ENCODE results near the gene MEX3B.

Gene MEX3B

GRCh38 chr15:82051664-82052063, 5.8 kb upstream of the MEX3B start:
- no peak overlapping the region for H3K4me3 ChIP-seq (ENCODE audit: low read depth, low read length)
- DNase-seq (ENCODE audit: low read depth, low spot score) = peak; percentile 26
- TF ChIP-seq CTCF (IDR thresholded peaks at IDR 0.05; ENCODE audit: low read depth, low read length) = no peak
- in situ Hi-C loops (cut with HindIII; ENCODE audit: low sequenced_read_pairs) = no loop called here

- in situ Hi-C loops (cut with HindIII; ENCODE audit: low sequenced_read_pairs) = no loop called here
- TF ChIP-seq CTCF (IDR thresholded peaks at IDR 0.05; ENCODE audit: low read depth, low read length) = no peak
- H3K4me3 ChIP-seq (ENCODE audit: low read depth, low read length) = no peak overlapping the region
- DNase-seq (ENCODE audit: low read depth, low spot score) = no peak
These were observed 3.0 kb upstream of the MEX3B start for GRCh38 chr15:82048811-82049210.

GRCh38 chr15:82047453-82048400, 1.9 kb upstream of the MEX3B start:
- no peak for TF ChIP-seq CTCF (IDR thresholded peaks at IDR 0.05; ENCODE audit: low read depth, low read length)
- in situ Hi-C loops (cut with HindIII; ENCODE audit: low sequenced_read_pairs) = no loop called here
- peak; percentile 38 for DNase-seq (ENCODE audit: low read depth, low spot score)
- H3K4me3 ChIP-seq (ENCODE audit: low read depth, low read length) = peak overlapping the region; percentile 56

DNA sequence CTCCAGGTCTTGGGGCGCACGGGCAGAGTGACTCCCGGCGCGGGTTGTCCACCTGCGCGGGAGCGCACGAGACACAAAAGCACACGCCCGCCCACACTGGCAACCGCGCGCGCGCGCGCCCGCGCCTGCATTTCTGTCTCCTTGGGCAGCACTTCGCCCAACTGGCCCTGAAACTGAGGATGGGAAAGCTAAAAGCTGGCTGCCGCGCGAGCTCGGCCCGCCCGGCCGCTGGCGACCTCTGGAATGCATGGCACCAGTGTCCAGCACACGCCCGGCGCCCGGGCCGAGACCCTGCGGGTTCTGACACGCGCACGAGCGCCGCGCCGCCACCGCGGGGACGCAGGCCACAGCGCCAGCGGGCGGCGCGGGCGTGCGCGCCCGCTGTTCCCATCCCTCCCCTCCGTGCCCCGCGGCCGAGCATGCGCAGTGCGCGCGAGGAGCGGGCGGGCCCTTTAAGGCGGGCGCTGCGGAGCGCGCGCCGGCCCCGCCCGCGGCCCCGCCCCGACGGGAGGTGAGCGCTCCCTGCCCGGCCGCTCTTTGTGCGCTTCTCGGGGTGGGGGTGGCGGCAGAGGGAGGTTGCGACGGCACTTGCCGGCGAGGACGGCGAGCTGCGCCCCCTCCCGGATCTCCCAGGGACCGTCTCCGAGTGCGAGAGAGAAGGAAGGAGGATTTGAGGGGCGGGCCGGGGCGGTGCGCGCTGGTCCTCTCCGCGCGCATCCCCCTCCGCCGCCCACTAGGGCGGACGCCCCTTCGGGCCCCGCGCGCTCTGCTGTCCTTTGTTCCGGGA, 1.0 kb upstream of the MEX3B start:
- in situ Hi-C loops (cut with HindIII; ENCODE audit: low sequenced_read_pairs) = no loop called here
- peak; percentile 93 for DNase-seq (ENCODE audit: low read depth, low spot score)
- TF ChIP-seq CTCF (IDR thresholded peaks at IDR 0.05; ENCODE audit: low read depth, low read length) = peak; percentile 73
- H3K4me3 ChIP-seq (ENCODE audit: low read depth, low read length) = peak overlapping the region; percentile 90

DNA sequence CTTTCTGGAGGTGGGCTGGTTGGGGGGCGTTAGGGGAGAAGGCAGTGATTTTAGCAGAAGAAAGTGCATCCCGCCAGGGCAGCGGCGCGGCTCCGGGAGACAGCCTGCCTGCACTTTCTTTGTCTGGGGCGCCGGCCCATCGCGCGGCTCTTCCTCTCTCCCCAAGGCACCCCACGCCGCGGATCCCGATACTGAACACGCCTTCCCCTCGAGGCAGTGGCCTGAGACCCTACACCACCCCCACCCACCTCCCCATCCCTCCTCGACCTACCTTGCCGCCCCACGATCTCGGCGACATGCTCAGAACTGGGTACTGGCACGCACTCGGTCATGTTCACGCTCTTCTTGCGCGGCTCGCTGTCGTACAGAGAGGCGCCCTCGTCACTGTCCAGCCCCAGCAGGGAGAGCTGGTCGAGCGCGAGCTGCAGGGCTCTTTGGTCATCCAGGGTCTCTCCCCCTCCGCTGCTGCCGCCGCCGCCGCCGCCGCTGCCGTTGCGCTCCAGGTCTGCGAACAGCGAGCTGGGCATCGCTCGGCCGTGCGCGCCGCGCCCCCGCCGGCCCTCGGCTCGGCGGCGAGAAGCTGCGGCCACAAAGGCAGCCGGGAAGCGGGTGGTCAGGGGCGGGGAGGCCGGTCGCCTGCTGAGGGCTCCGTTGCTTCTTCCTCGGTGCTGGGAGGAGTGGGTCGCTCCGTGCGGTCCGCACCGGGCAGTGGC, 483 bp downstream of the MEX3B start:
- in situ Hi-C loops (cut with HindIII; ENCODE audit: low sequenced_read_pairs) = no loop called here
- peak; percentile 63 for DNase-seq (ENCODE audit: low read depth, low spot score)
- TF ChIP-seq CTCF (IDR thresholded peaks at IDR 0.05; ENCODE audit: low read depth, low read length) = no peak
- peak overlapping the region; percentile 90 for H3K4me3 ChIP-seq (ENCODE audit: low read depth, low read length)
